Type B pancreatic cell (in vitro differentiated cells): ENCODE measurements around the gene PAQR5. TPM values are rescaled to one million over a fixed set of nuclear protein-coding genes. Genes with fewer than 3 reads are reported as not detected.

Source experiments
- DNase-seq: peaks from one replicate; pipeline ENCODE4 v3.0.0; 2021; ENCODE audit warnings: mixed read lengths; ENCODE audit not compliant: unreplicated experiment; ENCODE audit errors: extremely low spot score
- H3K27ac Mint-ChIP-seq: 2 replicates; pipeline ENCODE4 v1.8.0; 2021; ENCODE audit warnings: mild to moderate bottlenecking, mixed read lengths
- H3K27me3 Mint-ChIP-seq: 2 replicates; pipeline ENCODE4 v1.8.0; 2021; ENCODE audit warnings: mixed read lengths
- H3K36me3 Mint-ChIP-seq: 2 replicates; pipeline ENCODE4 v1.8.0; 2021; ENCODE audit warnings: mixed read lengths
- H3K4me1 Mint-ChIP-seq: one replicate; pipeline ENCODE4 v1.8.0; 2021; ENCODE audit warnings: mixed read lengths; ENCODE audit not compliant: unreplicated experiment
- H3K4me3 Mint-ChIP-seq: 2 replicates; pipeline ENCODE4 v1.8.0; 2021; ENCODE audit warnings: mild to moderate bottlenecking, mixed read lengths
- H3K9me3 Mint-ChIP-seq: 2 replicates; pipeline ENCODE4 v1.8.0; 2021; ENCODE audit warnings: mixed read lengths
- total RNA-seq: library from RNA; stranded (reverse); gene quantifications from 2 replicates; pipeline ENCODE4 v1.2.1, GENCODE V29; 2021; ENCODE audit warnings: low replicate concordance
- TF ChIP-seq, protein P1 (sequence below): fragments of 200-600 bp; sonication (generic); conservative IDR thresholded peaks from 2 replicates; pipeline ENCODE4 v1.5.0; 2021; ENCODE audit warnings: antibody characterized with exemption, mild to moderate bottlenecking

PAQR5 gene
- total RNA-seq, 1 donor from 2014 or later, result 7.8 TPM

DNA sequence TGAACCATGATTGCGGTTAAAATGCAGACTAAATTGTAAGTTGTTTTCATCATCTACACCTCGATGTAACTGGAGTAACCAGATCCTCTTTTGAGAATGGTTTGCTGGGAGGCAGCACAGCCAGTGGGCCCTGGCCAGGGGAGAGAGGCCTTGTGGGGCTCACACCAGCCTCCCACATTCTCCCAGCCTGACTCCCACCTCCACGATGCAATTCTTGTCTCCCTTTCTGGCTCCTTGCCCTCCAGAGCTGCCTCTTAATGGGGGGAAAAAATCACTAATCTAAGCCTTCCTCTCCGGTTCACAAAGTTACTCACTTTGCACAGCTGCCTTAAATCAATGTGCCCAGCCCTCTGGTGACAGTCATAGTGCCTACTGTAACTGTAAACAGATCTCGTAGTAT is 17.9 kb upstream of the PAQR5 start:
- no peaks in the 10 kb centered on the region for H3K27me3 Mint-ChIP-seq
- H3K27ac Mint-ChIP-seq, result peak overlapping the region; percentile 13
- DNase-seq, result no peak
- TF ChIP-seq, protein P1, sequence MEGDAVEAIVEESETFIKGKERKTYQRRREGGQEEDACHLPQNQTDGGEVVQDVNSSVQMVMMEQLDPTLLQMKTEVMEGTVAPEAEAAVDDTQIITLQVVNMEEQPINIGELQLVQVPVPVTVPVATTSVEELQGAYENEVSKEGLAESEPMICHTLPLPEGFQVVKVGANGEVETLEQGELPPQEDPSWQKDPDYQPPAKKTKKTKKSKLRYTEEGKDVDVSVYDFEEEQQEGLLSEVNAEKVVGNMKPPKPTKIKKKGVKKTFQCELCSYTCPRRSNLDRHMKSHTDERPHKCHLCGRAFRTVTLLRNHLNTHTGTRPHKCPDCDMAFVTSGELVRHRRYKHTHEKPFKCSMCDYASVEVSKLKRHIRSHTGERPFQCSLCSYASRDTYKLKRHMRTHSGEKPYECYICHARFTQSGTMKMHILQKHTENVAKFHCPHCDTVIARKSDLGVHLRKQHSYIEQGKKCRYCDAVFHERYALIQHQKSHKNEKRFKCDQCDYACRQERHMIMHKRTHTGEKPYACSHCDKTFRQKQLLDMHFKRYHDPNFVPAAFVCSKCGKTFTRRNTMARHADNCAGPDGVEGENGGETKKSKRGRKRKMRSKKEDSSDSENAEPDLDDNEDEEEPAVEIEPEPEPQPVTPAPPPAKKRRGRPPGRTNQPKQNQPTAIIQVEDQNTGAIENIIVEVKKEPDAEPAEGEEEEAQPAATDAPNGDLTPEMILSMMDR, result no peak
- H3K9me3 Mint-ChIP-seq, result no peaks in the 10 kb centered on the region
- no peak overlapping the region for H3K4me3 Mint-ChIP-seq
- H3K36me3 Mint-ChIP-seq, result no peaks in the 10 kb centered on the region
- peaks cover 14% of the 10 kb centered on the region for H3K4me1 Mint-ChIP-seq

DNA sequence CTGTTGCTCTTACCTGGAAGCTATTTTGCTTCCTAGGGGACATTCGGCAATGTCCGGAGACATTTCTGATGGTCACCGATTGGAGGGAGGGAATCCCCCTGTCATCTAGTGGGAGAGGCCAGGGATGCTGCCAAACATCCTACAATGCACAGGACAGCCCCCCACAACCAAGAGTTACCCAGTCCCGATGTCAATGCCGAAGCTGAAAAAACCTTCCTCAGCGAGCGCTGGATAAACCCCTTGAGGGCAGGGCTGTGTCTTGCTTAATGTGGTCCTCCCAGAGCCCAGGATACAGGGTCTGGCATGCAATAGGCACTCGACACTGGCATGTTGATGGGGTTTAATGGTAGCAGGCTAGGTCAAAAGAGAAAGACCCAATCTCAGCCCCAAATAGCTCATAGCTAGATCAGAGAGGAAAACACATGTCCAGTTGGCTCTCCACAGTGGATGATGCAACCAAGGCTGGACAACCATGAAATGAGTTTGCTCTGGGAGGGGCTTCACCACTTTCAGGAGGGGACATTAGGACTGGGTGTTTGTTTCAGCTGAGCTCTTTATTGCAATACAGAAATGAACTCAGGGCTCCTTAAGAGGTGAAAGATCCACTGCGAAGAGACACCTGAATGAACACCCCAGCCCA is 16.5 kb upstream of the PAQR5 start:
- no peak overlapping the region for H3K4me3 Mint-ChIP-seq
- DNase-seq, result no peak
- H3K27ac Mint-ChIP-seq, result no peak overlapping the region
- no peaks in the 10 kb centered on the region for H3K9me3 Mint-ChIP-seq
- no peaks in the 10 kb centered on the region for H3K36me3 Mint-ChIP-seq
- H3K4me1 Mint-ChIP-seq, result peaks cover 8% of the 10 kb centered on the region
- H3K27me3 Mint-ChIP-seq, result no peaks in the 10 kb centered on the region
- TF ChIP-seq, protein P1, result no peak

GRCh38 chr15:69285834-69286233 is 12.9 kb upstream of the PAQR5 start:
- TF ChIP-seq, protein P1, result no peak
- Mint-ChIP-seq H3K36me3 (no peaks in the 10 kb centered on the region), H3K27ac (no peak overlapping the region), H3K27me3 (no peaks in the 10 kb centered on the region), H3K4me1 (peaks cover 19% of the 10 kb centered on the region), H3K9me3 (no peaks in the 10 kb centered on the region), H3K4me3 (no peak overlapping the region)
- no peak for DNase-seq

- no peak overlapping the region for H3K27ac Mint-ChIP-seq
- DNase-seq, result no peak
Observed at GRCh38 chr15:69288011-69288410, 10.7 kb upstream of the PAQR5 start.

GRCh38 chr15:69288531-69289341 is 10.0 kb upstream of the PAQR5 start:
- H3K27ac Mint-ChIP-seq, result no peak overlapping the region
- H3K9me3 Mint-ChIP-seq, result no peaks in the 10 kb centered on the region
- no peaks in the 10 kb centered on the region for H3K27me3 Mint-ChIP-seq
- DNase-seq, result no peak
- TF ChIP-seq, protein P1, result no peak
- peaks cover 15% of the 10 kb centered on the region for H3K4me1 Mint-ChIP-seq
- H3K4me3 Mint-ChIP-seq, result no peak overlapping the region
- no peaks in the 10 kb centered on the region for H3K36me3 Mint-ChIP-seq

More at GRCh38 chr15:69288011-69288410, 10.7 kb upstream of the PAQR5 start:
- peaks cover 15% of the 10 kb centered on the region for H3K4me1 Mint-ChIP-seq
- no peaks in the 10 kb centered on the region for H3K36me3 Mint-ChIP-seq
- TF ChIP-seq, protein P1, result no peak
- no peaks in the 10 kb centered on the region for H3K27me3 Mint-ChIP-seq
- no peak overlapping the region for H3K4me3 Mint-ChIP-seq
- no peaks in the 10 kb centered on the region for H3K9me3 Mint-ChIP-seq
